ENCODE measurements around the gene DOHH. TPM values are rescaled to one million over a fixed set of nuclear protein-coding genes. Genes with fewer than 3 reads are reported as not detected.

Gene DOHH
- total and polyA plus RNA-seq, 9 of the 15 experiments (the other 6 are each of a cell fraction or from before 2014, with no cell fraction given), result 0.14 to 47.2 (median 5.1) TPM

DNA sequence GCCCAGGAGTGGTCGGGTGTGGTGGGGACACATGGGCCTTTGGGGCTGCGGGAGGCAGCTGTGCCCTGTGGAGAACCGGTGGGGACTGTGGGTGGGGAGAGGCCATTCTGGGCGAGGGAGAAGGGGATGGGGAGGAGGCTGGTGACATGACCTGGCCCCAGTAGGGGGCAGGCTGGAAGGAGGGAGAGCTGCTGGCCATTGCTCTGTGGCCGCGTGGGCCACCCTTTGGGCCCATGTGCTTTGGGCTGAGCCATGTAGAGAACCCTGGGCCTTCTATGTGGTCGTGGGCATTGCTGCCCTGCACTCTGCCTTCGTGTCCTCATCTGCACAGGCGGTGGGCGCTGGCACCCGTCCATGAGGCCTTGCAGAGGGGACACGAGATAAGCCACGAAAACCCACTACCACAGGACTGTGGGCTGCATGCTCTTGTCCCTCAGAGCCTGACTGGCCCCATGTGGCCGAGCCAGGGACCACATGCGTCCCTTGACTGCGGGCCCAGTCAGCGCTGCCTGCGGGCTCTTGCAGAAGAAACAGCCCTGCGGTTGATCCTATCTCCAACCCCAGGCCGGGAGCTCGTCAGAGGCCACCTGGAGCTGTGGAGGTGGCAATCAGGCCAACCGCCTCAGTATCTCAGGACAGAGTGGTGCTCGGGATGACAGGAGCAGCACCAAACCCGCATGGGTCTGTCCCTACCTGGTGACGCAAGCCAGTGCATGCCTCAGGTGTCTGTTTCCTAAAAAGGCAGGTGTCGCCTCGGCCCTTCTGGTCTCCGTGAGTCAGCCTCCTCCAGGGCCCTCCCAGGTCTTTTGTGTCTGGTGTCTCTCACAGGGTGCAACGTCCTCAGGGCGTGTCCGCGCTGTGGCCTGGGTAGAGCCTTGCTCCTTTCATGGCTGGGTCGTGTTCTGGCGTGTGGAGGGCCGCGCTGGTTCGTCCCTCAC lies 20.0 kb upstream of the DOHH start (continued):
- TF ChIP-seq FOXA3 (CRISPR knock-in tag; conservative IDR thresholded peaks at IDR 0.05 in 1 of 2, IDR thresholded peaks at IDR 0.05 in 1 of 2), result peak in 1 of 2 experiments; percentile 95; a peak in 2 of 4 replicates
- TF ChIP-seq NR3C1 (CRISPR knock-in tag; IDR thresholded peaks at IDR 0.05), result peak; percentile 92
- no peak for TF ChIP-seq NUFIP1 (IDR thresholded peaks at IDR 0.05; ENCODE audit: partially characterized antibody)
- 0 out of 2 replicates have a peak, but pooled peaks have one; percentile 32 for TF ChIP-seq NFE2 (IDR thresholded peaks at IDR 0.05; ENCODE audit: low read depth)
- TF ChIP-seq, protein P1, sequence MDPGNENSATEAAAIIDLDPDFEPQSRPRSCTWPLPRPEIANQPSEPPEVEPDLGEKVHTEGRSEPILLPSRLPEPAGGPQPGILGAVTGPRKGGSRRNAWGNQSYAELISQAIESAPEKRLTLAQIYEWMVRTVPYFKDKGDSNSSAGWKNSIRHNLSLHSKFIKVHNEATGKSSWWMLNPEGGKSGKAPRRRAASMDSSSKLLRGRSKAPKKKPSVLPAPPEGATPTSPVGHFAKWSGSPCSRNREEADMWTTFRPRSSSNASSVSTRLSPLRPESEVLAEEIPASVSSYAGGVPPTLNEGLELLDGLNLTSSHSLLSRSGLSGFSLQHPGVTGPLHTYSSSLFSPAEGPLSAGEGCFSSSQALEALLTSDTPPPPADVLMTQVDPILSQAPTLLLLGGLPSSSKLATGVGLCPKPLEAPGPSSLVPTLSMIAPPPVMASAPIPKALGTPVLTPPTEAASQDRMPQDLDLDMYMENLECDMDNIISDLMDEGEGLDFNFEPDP (CRISPR knock-in tag; IDR thresholded peaks at IDR 0.05), result no peak
- TF ChIP-seq MIER1 (IDR thresholded peaks at IDR 0.05; ENCODE audit: low read depth), result no peak
- TF ChIP-seq ZBTB17 (CRISPR knock-in tag; IDR thresholded peaks at IDR 0.05), result peak; percentile 62
- TF ChIP-seq KAT2B (IDR thresholded peaks at IDR 0.05; ENCODE audit: low read depth, low read length), result no peak
- TF ChIP-seq KAT7 (CRISPR knock-in tag; IDR thresholded peaks at IDR 0.05; ENCODE audit: borderline replicate concordance), result peak; percentile 91; the same call in 1 of the 2 replicates
- TF ChIP-seq, protein P2, sequence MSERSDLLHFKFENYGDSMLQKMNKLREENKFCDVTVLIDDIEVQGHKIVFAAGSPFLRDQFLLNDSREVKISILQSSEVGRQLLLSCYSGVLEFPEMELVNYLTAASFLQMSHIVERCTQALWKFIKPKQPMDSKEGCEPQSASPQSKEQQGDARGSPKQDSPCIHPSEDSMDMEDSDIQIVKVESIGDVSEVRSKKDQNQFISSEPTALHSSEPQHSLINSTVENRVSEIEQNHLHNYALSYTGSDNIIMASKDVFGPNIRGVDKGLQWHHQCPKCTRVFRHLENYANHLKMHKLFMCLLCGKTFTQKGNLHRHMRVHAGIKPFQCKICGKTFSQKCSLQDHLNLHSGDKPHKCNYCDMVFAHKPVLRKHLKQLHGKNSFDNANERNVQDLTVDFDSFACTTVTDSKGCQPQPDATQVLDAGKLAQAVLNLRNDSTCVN (CRISPR knock-in tag; IDR thresholded peaks at IDR 0.05), result no peak
- no peak for TF ChIP-seq MEF2A (IDR thresholded peaks at IDR 0.05; ENCODE audit: control insufficient read depth, low read depth, low read length)
- TF ChIP-seq EHMT2 (IDR thresholded peaks at IDR 0.05), result no peak
- peak; percentile 78 for TF ChIP-seq SP1 (CRISPR knock-in tag; IDR thresholded peaks at IDR 0.05)
- 0 out of 2 replicates have a peak, but pooled peaks have one; percentile 71 for TF ChIP-seq RUNX1 (IDR thresholded peaks at IDR 0.05; ENCODE audit: low read depth)
- TF ChIP-seq, protein P3, sequence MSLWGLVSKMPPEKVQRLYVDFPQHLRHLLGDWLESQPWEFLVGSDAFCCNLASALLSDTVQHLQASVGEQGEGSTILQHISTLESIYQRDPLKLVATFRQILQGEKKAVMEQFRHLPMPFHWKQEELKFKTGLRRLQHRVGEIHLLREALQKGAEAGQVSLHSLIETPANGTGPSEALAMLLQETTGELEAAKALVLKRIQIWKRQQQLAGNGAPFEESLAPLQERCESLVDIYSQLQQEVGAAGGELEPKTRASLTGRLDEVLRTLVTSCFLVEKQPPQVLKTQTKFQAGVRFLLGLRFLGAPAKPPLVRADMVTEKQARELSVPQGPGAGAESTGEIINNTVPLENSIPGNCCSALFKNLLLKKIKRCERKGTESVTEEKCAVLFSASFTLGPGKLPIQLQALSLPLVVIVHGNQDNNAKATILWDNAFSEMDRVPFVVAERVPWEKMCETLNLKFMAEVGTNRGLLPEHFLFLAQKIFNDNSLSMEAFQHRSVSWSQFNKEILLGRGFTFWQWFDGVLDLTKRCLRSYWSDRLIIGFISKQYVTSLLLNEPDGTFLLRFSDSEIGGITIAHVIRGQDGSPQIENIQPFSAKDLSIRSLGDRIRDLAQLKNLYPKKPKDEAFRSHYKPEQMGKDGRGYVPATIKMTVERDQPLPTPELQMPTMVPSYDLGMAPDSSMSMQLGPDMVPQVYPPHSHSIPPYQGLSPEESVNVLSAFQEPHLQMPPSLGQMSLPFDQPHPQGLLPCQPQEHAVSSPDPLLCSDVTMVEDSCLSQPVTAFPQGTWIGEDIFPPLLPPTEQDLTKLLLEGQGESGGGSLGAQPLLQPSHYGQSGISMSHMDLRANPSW (CRISPR knock-in tag; IDR thresholded peaks at IDR 0.05), result no peak
- no peak for TF ChIP-seq TSC22D4 (tag; IDR thresholded peaks at IDR 0.05)
- TF ChIP-seq, protein P4, sequence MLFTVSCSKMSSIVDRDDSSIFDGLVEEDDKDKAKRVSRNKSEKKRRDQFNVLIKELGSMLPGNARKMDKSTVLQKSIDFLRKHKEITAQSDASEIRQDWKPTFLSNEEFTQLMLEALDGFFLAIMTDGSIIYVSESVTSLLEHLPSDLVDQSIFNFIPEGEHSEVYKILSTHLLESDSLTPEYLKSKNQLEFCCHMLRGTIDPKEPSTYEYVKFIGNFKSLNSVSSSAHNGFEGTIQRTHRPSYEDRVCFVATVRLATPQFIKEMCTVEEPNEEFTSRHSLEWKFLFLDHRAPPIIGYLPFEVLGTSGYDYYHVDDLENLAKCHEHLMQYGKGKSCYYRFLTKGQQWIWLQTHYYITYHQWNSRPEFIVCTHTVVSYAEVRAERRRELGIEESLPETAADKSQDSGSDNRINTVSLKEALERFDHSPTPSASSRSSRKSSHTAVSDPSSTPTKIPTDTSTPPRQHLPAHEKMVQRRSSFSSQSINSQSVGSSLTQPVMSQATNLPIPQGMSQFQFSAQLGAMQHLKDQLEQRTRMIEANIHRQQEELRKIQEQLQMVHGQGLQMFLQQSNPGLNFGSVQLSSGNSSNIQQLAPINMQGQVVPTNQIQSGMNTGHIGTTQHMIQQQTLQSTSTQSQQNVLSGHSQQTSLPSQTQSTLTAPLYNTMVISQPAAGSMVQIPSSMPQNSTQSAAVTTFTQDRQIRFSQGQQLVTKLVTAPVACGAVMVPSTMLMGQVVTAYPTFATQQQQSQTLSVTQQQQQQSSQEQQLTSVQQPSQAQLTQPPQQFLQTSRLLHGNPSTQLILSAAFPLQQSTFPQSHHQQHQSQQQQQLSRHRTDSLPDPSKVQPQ (CRISPR knock-in tag; IDR thresholded peaks at IDR 0.05; ENCODE audit: borderline replicate concordance), result no peak
- no peak for TF ChIP-seq KDM5B (IDR thresholded peaks at IDR 0.05; ENCODE audit: insufficient replicate concordance, low read depth, low read length)
- TF ChIP-seq IFI16 (CRISPR knock-in tag; IDR thresholded peaks at IDR 0.05), result no peak
